ENCODE measurements around the gene PLCXD1. TPM values are rescaled to one million over a fixed set of nuclear protein-coding genes. Genes with fewer than 3 reads are reported as not detected.
"Not testable (repeated sequence)": the region's sequence is repeated elsewhere in the genome, so short reads cannot be mapped to it uniquely, and the experiment has no call there.

The PLCXD1 gene
- total and polyA plus RNA-seq, 7 donors = 2.5 to 29.8 (median 5.1) TPM

- WGBS, 2 donors = 86 to 88% methylated on average over 10 of the region's 10 CpGs
- Histone ChIP-seq H3K4me1 (no peaks in the 10 kb centered on the region), H3K27ac (no peak overlapping the region), H3K4me3 (no peak overlapping the region), H3K27me3 (no peaks in the 10 kb centered on the region), H3K9me3 (no peaks in the 10 kb centered on the region), H3K36me3 (peaks cover 0 to 11% (median under 1%) of the 10 kb centered on the region in 4 donors)
- TF ChIP-seq POLR2AphosphoS5 (IDR thresholded peaks at IDR 0.05) (no peak), POLR2A (IDR thresholded peaks at IDR 0.05) (no peak), EP300 (IDR thresholded peaks at IDR 0.05) (no peak), CTCF (IDR thresholded peaks at IDR 0.05) (no peak)
- intact Hi-C loops (cut with DNase I) = no loop called here
- no peak for DNase-seq
Measured at GRCh38 chrX:349702-350101, 68.5 kb downstream of the PLCXD1 start.

GRCh38 chrX:350148-350533 is 69.0 kb downstream of the PLCXD1 start:
- TF ChIP-seq CTCF (IDR thresholded peaks at IDR 0.05) (no peak), EP300 (IDR thresholded peaks at IDR 0.05) (no peak), POLR2AphosphoS5 (IDR thresholded peaks at IDR 0.05) (no peak), POLR2A (IDR thresholded peaks at IDR 0.05) (no peak)
- 89 to 95% methylated on average over 20 of the region's 20 CpGs for WGBS, 2 donors
- no peak overlapping the region for H3K4me3 ChIP-seq
- no peak for DNase-seq
- no peaks in the 10 kb centered on the region for H3K4me1 ChIP-seq
- peaks cover 0 to 6% (median 0%) of the 10 kb centered on the region in 4 donors for H3K36me3 ChIP-seq
- no peak overlapping the region for H3K27ac ChIP-seq
- intact Hi-C loops (cut with DNase I) = no loop called here
- no peaks in the 10 kb centered on the region for H3K9me3 ChIP-seq
- H3K27me3 ChIP-seq = no peaks in the 10 kb centered on the region

GRCh38 chrX:350534-351323 is 69.5 kb downstream of the PLCXD1 start:
- WGBS, 2 donors = 96% methylated on average over 61 of the region's 61 CpGs
- intact Hi-C loops (cut with DNase I) = no loop called here
- Histone ChIP-seq H3K4me1 (no peaks in the 10 kb centered on the region), H3K4me3 (no peak overlapping the region), H3K27me3 (no peaks in the 10 kb centered on the region), H3K9me3 (no peaks in the 10 kb centered on the region), H3K27ac (no peak overlapping the region), H3K36me3 (peaks cover 0 to 4% (median 0%) of the 10 kb centered on the region in 4 donors)
- no peak for TF ChIP-seq POLR2AphosphoS5 (IDR thresholded peaks at IDR 0.05)
- no peak for TF ChIP-seq EP300 (IDR thresholded peaks at IDR 0.05)
- no peak for TF ChIP-seq POLR2A (IDR thresholded peaks at IDR 0.05)
- no peak for TF ChIP-seq CTCF (IDR thresholded peaks at IDR 0.05)
- DNase-seq = peak; percentile 33

- intact Hi-C loops (cut with DNase I); DNase-seq; H3K4me3 ChIP-seq; H3K27me3 ChIP-seq; H3K9me3 ChIP-seq; H3K4me1 ChIP-seq; H3K27ac ChIP-seq; H3K36me3 ChIP-seq: not testable (repeated sequence)
- 96 to 97% methylated on average over 11 of the region's 13 CpGs for WGBS, 2 donors
Measured at GRCh38 chrX:351324-351641, 70.1 kb downstream of the PLCXD1 start.

- DNase-seq = no peak
- Histone ChIP-seq H3K27me3 (no peaks in the 10 kb centered on the region), H3K9me3 (no peaks in the 10 kb centered on the region), H3K4me3 (no peak overlapping the region), H3K36me3 (no peaks in the 10 kb centered on the region), H3K4me1 (no peaks in the 10 kb centered on the region), H3K27ac (no peak overlapping the region)
- intact Hi-C loops (cut with DNase I) = no loop called here
- no peak for TF ChIP-seq POLR2AphosphoS5 (IDR thresholded peaks at IDR 0.05)
- no peak for TF ChIP-seq EP300 (IDR thresholded peaks at IDR 0.05)
- TF ChIP-seq POLR2A (IDR thresholded peaks at IDR 0.05) = no peak
- TF ChIP-seq CTCF (IDR thresholded peaks at IDR 0.05) = no peak
- WGBS, 2 donors = 95 to 96% methylated on average over 10 of the region's 10 CpGs
Measured at GRCh38 chrX:351736-352135, 70.6 kb downstream of the PLCXD1 start.
